Measurements from ENCODE around the gene ZNF606.

The ZNF606 gene

DNA sequence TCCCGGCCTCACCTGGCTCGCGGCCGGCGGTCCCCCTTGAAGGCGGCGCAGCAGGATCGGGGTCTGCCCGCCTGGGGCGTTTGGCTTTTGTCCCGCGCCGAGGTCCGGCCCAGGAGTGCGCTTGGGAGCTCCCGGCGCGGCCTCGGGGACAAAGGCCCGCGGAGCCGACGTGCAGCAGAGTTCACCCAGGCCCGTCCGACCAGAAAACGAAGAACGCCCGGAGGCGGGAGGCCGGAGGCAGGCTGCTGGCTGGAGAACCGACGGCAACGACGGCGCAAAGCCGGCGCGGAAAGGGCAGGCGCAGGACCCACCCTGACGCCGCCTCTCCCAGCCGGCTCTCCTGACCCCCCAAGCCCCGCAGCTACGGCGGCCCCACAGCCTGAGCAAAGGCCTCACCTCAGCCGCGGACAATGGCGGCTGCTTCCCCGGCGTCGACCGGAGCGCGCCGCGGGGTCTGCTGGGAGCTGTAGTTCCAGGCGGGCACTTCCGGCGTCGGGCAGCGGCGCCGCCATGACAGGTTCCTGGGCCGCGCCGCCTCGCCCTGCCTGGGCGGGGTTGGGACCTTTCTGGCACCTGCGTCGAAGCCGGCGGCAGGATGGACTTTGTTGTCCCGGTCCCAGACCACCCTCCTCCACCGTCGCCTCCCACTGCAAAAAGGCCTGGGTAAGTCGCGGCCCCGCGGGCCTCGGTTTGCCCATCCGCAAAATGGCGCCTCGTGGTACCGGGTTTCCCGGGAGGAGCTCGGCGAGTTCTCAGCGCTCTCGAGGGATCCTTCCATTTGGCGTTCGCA is at the start of gene ZNF606:
ZNF606 (minus strand) TSS at position 437 of the 790 bp plus-strand sequence. CDS start 1,501 bp downstream, outside the sequence.
- peak; percentile 84 to 85 for DNase-seq (ENCODE audit: low read depth in 1 of 2, low spot score in 1 of 2)
- no peak for TF ChIP-seq JUND (IDR thresholded peaks at IDR 0.05; ENCODE audit: low read depth)
- in situ Hi-C loops (cut with HindIII; ENCODE audit: low pct_unique_long_range_greater_than_20kb, low sequenced_read_pairs): no loop called here

DNA sequence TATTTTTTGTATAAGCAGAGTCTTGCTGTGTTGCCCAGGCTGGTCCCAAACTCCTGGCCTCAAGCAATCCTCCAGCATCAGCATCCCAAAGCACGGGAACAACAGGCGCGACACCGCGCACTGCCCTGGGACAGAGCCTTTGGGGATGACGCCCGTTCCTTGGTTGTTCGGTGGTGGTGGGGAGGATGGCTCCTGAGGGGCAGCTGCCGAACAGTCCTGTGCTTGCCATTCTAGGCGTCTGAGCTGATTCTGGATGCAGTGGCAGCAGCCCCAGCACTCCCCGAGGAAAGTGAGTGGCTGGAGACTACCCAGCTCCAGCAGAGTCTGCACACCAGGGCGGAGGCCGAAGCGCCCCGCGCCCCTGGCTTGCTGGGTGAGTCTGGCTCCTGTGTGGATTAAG is 49.6 kb upstream of the ZNF606 start:
- in situ Hi-C loops (cut with HindIII; ENCODE audit: low pct_unique_long_range_greater_than_20kb, low sequenced_read_pairs): no loop called here
- DNase-seq (ENCODE audit: low read depth in 1 of 2, low spot score in 1 of 2): no peak
- no peak for TF ChIP-seq JUND (IDR thresholded peaks at IDR 0.05; ENCODE audit: low read depth)

DNA sequence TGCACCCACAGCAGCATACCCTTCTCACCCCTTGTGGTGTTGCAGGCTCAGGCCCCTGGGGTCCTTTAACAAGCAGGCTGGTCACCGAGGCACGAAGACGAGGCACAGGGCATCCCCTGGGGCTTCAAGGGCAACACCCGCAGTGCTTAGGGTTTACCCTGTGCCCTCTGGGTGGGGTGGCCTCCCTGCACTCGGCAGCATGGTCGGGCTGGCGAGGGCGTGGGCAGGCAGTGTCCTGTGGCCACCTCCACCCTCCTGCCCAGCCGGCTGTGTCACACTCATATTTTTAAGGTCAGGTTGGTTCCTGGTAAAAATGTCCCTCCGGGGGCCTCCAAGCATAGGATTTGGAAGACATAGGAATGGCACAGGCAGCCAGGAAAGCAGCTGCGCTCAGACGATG is 45.1 kb upstream of the ZNF606 start:
- no peak for TF ChIP-seq JUND (IDR thresholded peaks at IDR 0.05; ENCODE audit: low read depth)
- DNase-seq (ENCODE audit: low read depth in 1 of 2, low spot score in 1 of 2): no peak
- in situ Hi-C loops (cut with HindIII; ENCODE audit: low pct_unique_long_range_greater_than_20kb, low sequenced_read_pairs): no loop called here

DNA sequence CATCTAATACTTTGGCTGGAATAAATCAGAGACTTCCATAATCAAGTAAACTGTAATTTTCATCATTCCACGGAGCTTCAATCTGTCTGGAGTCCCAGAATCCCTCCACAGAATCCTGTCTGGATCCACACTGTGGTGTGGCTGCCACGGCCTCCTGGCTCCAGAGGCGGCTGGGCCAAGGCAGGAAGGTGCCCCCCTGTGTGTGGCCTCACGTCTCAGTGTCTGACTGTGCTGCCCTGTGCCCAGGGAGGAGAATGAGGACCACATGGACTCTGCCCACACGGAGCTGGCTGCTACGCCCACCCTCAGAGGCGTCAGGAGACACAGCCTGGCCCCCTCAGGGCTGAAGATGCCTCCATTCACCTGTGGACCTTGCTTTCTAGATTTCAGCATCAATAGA is 44.2 kb upstream of the ZNF606 start:
- no peak for DNase-seq (ENCODE audit: low read depth in 1 of 2, low spot score in 1 of 2)
- no peak for TF ChIP-seq JUND (IDR thresholded peaks at IDR 0.05; ENCODE audit: low read depth)
- in situ Hi-C loops (cut with HindIII; ENCODE audit: low pct_unique_long_range_greater_than_20kb, low sequenced_read_pairs): no loop called here

DNA sequence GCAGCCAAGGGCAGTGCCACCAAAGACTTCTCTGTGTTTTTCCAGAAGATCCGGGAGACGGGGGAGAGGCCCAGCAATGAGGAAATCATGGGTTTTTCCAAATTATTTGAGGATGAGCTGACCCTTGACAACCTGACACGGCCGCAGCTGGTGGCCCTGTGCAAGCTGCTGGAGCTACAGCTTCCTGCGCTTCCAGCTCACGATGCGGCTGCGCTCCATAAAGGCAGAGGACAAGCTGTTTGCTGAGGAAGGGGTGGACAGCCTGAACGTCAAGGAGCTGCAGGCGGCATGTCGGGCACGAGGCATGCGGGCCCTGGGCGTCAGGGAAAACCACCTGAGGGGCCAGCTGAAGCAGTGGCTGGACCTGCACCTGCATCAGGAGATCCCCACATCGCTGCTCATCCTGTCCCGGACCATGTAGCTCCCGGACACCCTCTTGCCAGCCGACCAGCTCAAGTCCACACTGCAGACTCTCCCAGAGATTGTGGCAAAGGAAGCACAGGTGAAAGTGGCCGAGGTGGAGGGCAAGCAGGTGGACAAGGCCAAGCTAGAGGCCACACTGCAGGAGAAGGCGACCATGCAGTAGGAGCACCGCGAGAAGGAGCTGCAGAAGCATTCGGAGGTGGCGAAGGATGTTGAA is 42.9 kb upstream of the ZNF606 start:
- in situ Hi-C loops (cut with HindIII; ENCODE audit: low pct_unique_long_range_greater_than_20kb, low sequenced_read_pairs): no loop called here
- TF ChIP-seq JUND (IDR thresholded peaks at IDR 0.05; ENCODE audit: low read depth): no peak
- no peak for DNase-seq (ENCODE audit: low read depth in 1 of 2, low spot score in 1 of 2)

- in situ Hi-C loops (cut with HindIII; ENCODE audit: low pct_unique_long_range_greater_than_20kb, low sequenced_read_pairs): no loop called here
- no peak for DNase-seq (ENCODE audit: low read depth in 1 of 2, low spot score in 1 of 2)
Measured at GRCh38 chr19:58044886-58045285, 42.3 kb upstream of the ZNF606 start.

GRCh38 chr19:58044391-58044790 is 41.8 kb upstream of the ZNF606 start:
- no peak for TF ChIP-seq JUND (IDR thresholded peaks at IDR 0.05; ENCODE audit: low read depth)
- no peak for DNase-seq (ENCODE audit: low read depth in 1 of 2, low spot score in 1 of 2)
- in situ Hi-C loops (cut with HindIII; ENCODE audit: low pct_unique_long_range_greater_than_20kb, low sequenced_read_pairs): no loop called here

More at GRCh38 chr19:58044886-58045285, 42.3 kb upstream of the ZNF606 start:
- TF ChIP-seq JUND (IDR thresholded peaks at IDR 0.05; ENCODE audit: low read depth): no peak

GRCh38 chr19:58042495-58043340 is 40.1 kb upstream of the ZNF606 start:
- TF ChIP-seq JUND (IDR thresholded peaks at IDR 0.05; ENCODE audit: low read depth): no peak
- no peak for DNase-seq (ENCODE audit: low read depth in 1 of 2, low spot score in 1 of 2)
- in situ Hi-C loops (cut with HindIII; ENCODE audit: low pct_unique_long_range_greater_than_20kb, low sequenced_read_pairs): no loop called here

DNA sequence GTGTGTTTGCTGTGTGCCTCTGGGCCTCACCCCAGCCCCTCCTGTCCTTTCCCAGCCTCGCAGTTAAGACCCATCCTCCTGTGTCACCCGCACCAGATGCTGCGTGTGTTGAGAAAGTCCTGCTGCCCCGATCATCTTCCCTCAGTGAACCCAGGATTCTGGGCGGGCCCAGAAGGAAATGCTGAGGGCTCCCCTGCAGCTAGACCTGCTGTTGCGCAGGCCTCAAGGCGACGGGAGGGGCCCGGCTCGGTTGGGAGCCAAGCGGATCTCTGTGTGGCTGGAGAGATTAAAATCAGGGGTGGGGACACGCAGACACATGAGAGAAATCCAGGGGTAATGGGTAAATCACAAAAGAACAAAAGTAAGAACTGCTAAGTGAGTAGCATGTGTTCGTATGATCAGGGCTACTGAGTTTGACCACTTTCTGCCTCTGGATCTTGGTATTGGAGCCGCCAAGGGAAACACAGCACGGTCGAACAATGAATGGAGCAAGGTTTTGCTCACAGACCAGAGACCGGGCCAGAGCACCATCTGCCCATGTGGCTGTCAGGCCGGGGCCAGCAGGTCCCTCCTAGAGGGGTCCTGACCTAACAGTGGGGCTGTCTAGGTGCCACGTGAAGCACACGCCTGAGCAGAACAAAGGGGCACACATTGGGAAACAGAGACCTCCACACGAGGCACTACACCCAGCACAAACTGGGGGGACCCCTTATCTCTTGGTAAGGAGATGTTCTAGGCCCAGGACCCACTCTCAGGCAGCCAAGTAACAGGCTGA is 38.3 kb upstream of the ZNF606 start:
- in situ Hi-C loops (cut with HindIII; ENCODE audit: low pct_unique_long_range_greater_than_20kb, low sequenced_read_pairs): no loop called here

DNA sequence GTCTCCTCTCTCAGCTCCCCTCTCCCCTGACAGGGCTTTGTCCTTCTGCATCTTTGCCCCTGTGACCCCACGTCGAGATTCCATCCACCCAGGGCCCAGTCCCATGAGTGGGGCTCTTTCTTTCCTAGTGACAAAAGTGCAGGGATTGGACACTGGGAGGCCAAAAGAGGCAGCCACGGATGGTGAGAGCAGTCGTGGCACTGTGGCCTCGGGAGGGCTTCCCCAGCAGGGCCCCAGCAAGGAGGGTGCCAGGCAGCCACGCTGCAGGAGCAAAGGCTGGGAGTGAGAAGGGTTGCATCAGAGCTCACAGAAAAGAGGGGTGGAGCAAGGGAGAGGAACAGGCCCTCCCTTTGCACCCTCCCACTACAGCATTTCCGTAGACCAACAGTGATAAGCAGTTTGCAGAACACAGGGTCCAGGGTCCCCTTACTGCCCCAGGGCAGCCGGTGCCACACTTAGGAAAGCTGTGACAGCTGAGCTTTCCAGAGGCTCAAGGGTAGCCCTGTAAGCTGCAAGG is 36.1 kb upstream of the ZNF606 start:
- in situ Hi-C loops (cut with HindIII; ENCODE audit: low pct_unique_long_range_greater_than_20kb, low sequenced_read_pairs): no loop called here
- TF ChIP-seq JUND (IDR thresholded peaks at IDR 0.05; ENCODE audit: low read depth): no peak
- no peak for DNase-seq (ENCODE audit: low read depth in 1 of 2, low spot score in 1 of 2)

More for the DNA sequence above, 38.3 kb upstream of the ZNF606 start:
- no peak for TF ChIP-seq JUND (IDR thresholded peaks at IDR 0.05; ENCODE audit: low read depth)
- no peak for DNase-seq (ENCODE audit: low read depth in 1 of 2, low spot score in 1 of 2)

DNA sequence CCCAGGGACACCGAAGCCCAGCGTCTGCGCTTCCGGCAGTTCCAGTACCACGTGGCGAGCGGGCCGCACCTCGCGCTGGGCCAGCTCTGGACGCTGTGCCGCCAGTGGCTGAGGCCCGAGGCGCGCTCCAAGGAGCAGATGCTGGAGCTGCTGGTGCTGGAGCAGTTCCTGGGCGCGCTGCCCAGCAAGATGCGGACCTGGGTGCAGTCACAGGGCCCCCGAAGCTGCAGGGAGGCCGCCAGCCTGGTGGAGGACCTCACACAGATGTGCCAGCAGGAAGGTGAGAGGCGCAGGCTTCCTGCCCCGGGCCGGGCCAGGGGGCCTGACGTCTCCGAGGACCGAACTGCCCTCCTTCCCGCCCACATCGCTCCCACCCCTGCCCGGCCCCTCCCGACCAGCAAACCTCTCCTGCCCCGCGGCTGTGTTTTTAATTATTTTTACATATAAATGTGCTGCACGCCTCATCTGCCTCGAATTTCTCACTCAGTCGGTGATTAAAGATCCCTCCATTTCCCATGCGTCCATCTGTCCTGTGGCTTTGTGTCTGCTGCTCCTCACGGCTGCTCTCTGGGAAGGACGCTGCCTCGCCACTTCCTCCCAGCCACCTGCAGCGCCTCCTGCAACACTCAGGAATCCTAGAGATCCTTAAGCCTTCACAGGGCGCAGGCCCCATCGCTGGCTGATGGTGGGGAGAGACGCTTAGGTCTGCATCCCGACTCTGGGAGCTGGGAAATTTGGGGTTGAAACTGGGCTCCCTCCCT is 35.5 kb upstream of the ZNF606 start:
- in situ Hi-C loops (cut with HindIII; ENCODE audit: low pct_unique_long_range_greater_than_20kb, low sequenced_read_pairs): no loop called here
- no peak for TF ChIP-seq JUND (IDR thresholded peaks at IDR 0.05; ENCODE audit: low read depth)
- DNase-seq (ENCODE audit: low read depth in 1 of 2, low spot score in 1 of 2): peak in 1 of 2 experiments; percentile 35
